ENCODE data around the gene SEC11C. TPM values are rescaled to one million over a fixed set of nuclear protein-coding genes. Genes with fewer than 3 reads are reported as not detected.

The SEC11C gene
- total RNA-seq, 2 donors from 2014 or later, result 76.6 to 711 TPM

- Histone ChIP-seq H3K4me1 (replicated peaks) (no peaks in the 10 kb centered on the region), H3K36me3 (no peaks in the 10 kb centered on the region), H3K4me3 (no peak overlapping the region), H3K9me3 (no peaks in the 10 kb centered on the region), H3K27ac (no peak overlapping the region), H3K27me3 (replicated peaks; ENCODE audit: insufficient read depth) (no peaks in the 10 kb centered on the region)
- DNase-seq (ENCODE audit: low spot score), result no peak
- intact Hi-C loops (cut with DNase I), result no loop called here
- WGBS, result 71% methylated on average over 5 of the region's 5 CpGs
- TF ChIP-seq POLR2A (IDR thresholded peaks at IDR 0.05) (no peak), POLR2AphosphoS5 (IDR thresholded peaks at IDR 0.05) (no peak)
- TF ChIP-seq, protein P1, sequence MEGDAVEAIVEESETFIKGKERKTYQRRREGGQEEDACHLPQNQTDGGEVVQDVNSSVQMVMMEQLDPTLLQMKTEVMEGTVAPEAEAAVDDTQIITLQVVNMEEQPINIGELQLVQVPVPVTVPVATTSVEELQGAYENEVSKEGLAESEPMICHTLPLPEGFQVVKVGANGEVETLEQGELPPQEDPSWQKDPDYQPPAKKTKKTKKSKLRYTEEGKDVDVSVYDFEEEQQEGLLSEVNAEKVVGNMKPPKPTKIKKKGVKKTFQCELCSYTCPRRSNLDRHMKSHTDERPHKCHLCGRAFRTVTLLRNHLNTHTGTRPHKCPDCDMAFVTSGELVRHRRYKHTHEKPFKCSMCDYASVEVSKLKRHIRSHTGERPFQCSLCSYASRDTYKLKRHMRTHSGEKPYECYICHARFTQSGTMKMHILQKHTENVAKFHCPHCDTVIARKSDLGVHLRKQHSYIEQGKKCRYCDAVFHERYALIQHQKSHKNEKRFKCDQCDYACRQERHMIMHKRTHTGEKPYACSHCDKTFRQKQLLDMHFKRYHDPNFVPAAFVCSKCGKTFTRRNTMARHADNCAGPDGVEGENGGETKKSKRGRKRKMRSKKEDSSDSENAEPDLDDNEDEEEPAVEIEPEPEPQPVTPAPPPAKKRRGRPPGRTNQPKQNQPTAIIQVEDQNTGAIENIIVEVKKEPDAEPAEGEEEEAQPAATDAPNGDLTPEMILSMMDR (IDR thresholded peaks at IDR 0.05), result no peak
These were observed 6.7 kb upstream of the SEC11C start for GRCh38 chr18:59132810-59133465.

GRCh38 chr18:59139291-59139614 is 431 bp upstream of the SEC11C start:
- peak overlapping the region; percentile 68 to 72 for H3K4me3 ChIP-seq
- TF ChIP-seq POLR2A (IDR thresholded peaks at IDR 0.05), result no peak
- TF ChIP-seq POLR2AphosphoS5 (IDR thresholded peaks at IDR 0.05), result no peak
- TF ChIP-seq, protein P1 (IDR thresholded peaks at IDR 0.05), result no peak
- WGBS, result under 1% methylated on average over 15 of the region's 15 CpGs

DNA sequence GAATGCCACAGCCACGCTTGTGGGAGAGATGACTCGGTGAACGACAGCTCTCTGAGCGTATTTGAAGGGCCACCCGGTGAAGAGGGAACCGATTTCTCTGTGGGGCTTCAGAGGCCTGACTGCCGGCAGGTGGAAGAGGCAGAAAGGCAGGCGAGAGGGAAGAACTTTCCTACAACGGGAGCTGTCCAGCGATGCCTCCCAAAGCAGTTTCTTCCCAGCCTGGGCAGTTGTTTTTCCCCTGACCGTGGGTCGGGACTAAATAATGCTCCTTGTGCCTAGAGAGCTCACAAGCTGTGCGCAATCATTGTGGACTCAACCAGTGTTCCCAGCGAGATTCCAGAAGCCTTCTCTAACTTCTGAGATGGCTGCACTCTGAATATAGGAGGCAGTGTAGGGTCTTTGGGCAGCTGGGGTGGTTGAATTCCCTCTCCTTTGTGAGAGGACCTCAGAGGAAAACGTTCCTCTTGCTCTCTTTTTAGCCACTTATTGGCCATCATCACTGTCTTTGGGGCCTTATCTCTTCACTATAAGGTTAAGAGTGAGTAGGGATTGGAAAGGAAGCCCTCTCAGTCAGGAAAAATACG is 710 bp downstream of the SEC11C start:
- peak; percentile 8 for DNase-seq (ENCODE audit: low spot score)
- WGBS, result 5% methylated on average over 16 of the region's 16 CpGs
- Histone ChIP-seq H3K36me3 (no peaks in the 10 kb centered on the region), H3K27ac (peak overlapping the region; percentile 79 to 84), H3K9me3 (no peaks in the 10 kb centered on the region), H3K27me3 (replicated peaks; ENCODE audit: insufficient read depth) (no peaks in the 10 kb centered on the region), H3K4me1 (replicated peaks) (no peaks in the 10 kb centered on the region), H3K4me3 (peak overlapping the region; percentile 68 to 72)
- TF ChIP-seq POLR2A (IDR thresholded peaks at IDR 0.05), result no peak
- TF ChIP-seq, protein P1 (IDR thresholded peaks at IDR 0.05), result no peak
- no peak for TF ChIP-seq POLR2AphosphoS5 (IDR thresholded peaks at IDR 0.05)
- intact Hi-C loops (cut with DNase I), result no loop called here

More at GRCh38 chr18:59139291-59139614, 431 bp upstream of the SEC11C start:
- no peaks in the 10 kb centered on the region for H3K27me3 ChIP-seq (replicated peaks; ENCODE audit: insufficient read depth)
- no peaks in the 10 kb centered on the region for H3K36me3 ChIP-seq
- peak; percentile 87 for DNase-seq (ENCODE audit: low spot score)
- peak overlapping the region; percentile 79 to 84 for H3K27ac ChIP-seq
- H3K9me3 ChIP-seq, result no peaks in the 10 kb centered on the region
- no peaks in the 10 kb centered on the region for H3K4me1 ChIP-seq (replicated peaks)
- intact Hi-C loops (cut with DNase I), result no loop called here

DNA sequence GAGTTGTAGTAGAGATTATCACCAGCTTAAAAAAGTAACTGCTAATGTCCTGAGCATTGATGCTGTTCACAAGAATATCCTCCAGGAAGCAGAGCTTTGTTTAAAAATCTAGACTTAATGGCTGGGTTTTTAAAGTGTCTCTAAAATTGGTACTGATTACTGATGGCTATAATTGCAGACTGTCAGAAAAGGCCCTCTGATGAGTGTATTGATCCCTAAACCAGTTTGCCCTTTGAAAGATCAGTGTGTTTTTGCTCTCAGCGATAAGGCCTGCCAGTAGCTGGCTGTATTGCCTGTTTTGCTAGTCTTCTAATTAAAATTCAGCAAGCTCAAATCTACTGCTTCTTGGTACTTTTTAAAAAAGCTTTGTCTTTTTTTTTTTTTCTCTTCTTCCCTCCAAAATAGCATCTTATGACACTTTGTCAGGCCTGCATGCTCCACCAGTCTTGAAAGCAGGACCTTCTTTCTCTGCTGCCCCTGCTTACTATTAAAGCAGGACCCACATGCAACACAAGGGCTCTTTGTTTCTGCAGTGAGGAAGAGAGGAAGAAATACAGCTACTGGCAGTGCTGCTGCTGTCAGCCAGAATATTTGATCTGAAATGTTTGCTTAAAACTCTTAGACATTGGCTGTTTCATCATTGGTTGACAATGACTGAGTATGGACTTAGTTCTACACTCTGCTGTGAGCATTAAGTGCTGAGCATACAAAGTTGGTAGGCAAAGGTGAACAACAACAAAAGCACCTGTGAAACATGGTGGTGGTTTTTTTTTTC is 1.8 kb downstream of the SEC11C start:
- TF ChIP-seq, protein P1 (IDR thresholded peaks at IDR 0.05), result no peak
- TF ChIP-seq POLR2A (IDR thresholded peaks at IDR 0.05), result no peak
- peak; percentile 75 for TF ChIP-seq POLR2AphosphoS5 (IDR thresholded peaks at IDR 0.05)
- Histone ChIP-seq H3K4me1 (replicated peaks) (no peaks in the 10 kb centered on the region), H3K27ac (peak overlapping the region; percentile 79 to 84), H3K36me3 (no peaks in the 10 kb centered on the region), H3K27me3 (replicated peaks; ENCODE audit: insufficient read depth) (no peaks in the 10 kb centered on the region), H3K9me3 (no peaks in the 10 kb centered on the region), H3K4me3 (peak overlapping the region; percentile 68 to 72)
- DNase-seq (ENCODE audit: low spot score), result peak; percentile 17
- 62% methylated on average over 1 of the region's 1 CpG for WGBS
- intact Hi-C loops (cut with DNase I), result no loop called here
